SK-N-SH (cell line): ENCODE data around the gene SNX10. TPM values are rescaled to one million over a fixed set of nuclear protein-coding genes. Genes with fewer than 3 reads are reported as not detected.

Source experiments
- CTCF ChIA-PET: fragments of 300-600, 350-600 bp; formaldehyde crosslinking; extraction: SDS; loops from one replicate; lab custom pipeline; 2021; lab: Yijun Ruan, JAX
- POLR2A ChIA-PET: fragments of 350-600 bp; sonication (Branson Sonifier 250); formaldehyde crosslinking; extraction: SDS; loops from one replicate; lab custom pipeline; 2020; ENCODE audit warnings: antibody characterized with exemption, inconsistent platforms; lab: Yijun Ruan, JAX
- DNase-seq: peaks from one replicate; pipeline ENCODE4 v3.0.0; 2012
- H2AFZ ChIP-seq: fragments of 200-600 bp; sonication (generic); 2 replicates; pipeline ENCODE4 v1.8.1; 2016; ENCODE audit warnings: antibody characterized with exemption, mild to moderate bottlenecking, low read depth
- H3F3A ChIP-seq: fragments of 200-600 bp; sonication (generic); replicated peaks from 2 replicates; pipeline ENCODE3; 2016; ENCODE audit warnings: antibody characterized with exemption, mild to moderate bottlenecking; ENCODE audit not compliant: insufficient read depth
- H3K27ac ChIP-seq, 2 experiments: fragments of 200-500 bp in 1 of 2; fragments of 200-600 bp in 1 of 2; sonication (Bioruptor generic) in 1 of 2; sonication (generic), shearing (Covaris generic) in 1 of 2; 2 replicates each; pipeline versions ENCODE4 v1.5.1 to v1.6.1; 2014 to 2016; ENCODE audit warnings: low read depth in 2 of 2, inconsistent platforms in 1 of 2, low read length in 1 of 2, mild to moderate bottlenecking in 1 of 2, mixed read lengths in 1 of 2
- H3K27me3 ChIP-seq: fragments of 200-600 bp; sonication (generic), shearing (Covaris generic); 2 replicates; pipeline ENCODE4 v1.6.1; 2016; ENCODE audit warnings: mixed run types; ENCODE audit not compliant: insufficient read depth
- H3K36me3 ChIP-seq, 2 experiments: fragments of 200-500 bp in 1 of 2; fragments of 200-600 bp in 1 of 2; sonication (Bioruptor generic) in 1 of 2; sonication (generic) in 1 of 2; replicated peaks in 1 of 2; 2 replicates each; pipeline versions ENCODE3 to v1.5.1; 2014 to 2016; ENCODE audit warnings: low read length in 1 of 2, mild to moderate bottlenecking in 1 of 2; ENCODE audit not compliant: insufficient read depth in 2 of 2, control insufficient read depth in 1 of 2
- H3K4me1 ChIP-seq, 2 experiments: fragments of 200-500 bp in 1 of 2; fragments of 200-600 bp in 1 of 2; sonication (Bioruptor generic) in 1 of 2; sonication (generic), shearing (Covaris generic) in 1 of 2; 2 replicates each; pipeline versions ENCODE4 v1.5.1 to v1.6.1; 2014 to 2016; ENCODE audit warnings: low read depth in 1 of 2, low read length in 1 of 2, mixed run types in 1 of 2; ENCODE audit not compliant: insufficient read depth in 2 of 2, control insufficient read depth in 1 of 2
- H3K4me2 ChIP-seq: fragments of 200-600 bp; sonication (generic), shearing (Covaris generic); 2 replicates; pipeline ENCODE4 v1.6.1; 2017; ENCODE audit warnings: mixed run types
- H3K4me3 ChIP-seq, 2 experiments: fragments of 200-500 bp in 1 of 2; fragments of 200-600 bp in 1 of 2; sonication (Bioruptor generic) in 1 of 2; sonication (generic), shearing (Covaris generic) in 1 of 2; 2 replicates each; pipeline versions ENCODE4 v1.5.1 to v1.8.1; 2014 to 2016; ENCODE audit warnings: low read depth in 2 of 2, inconsistent platforms in 1 of 2, low read length in 1 of 2, mild to moderate bottlenecking in 1 of 2, mixed read lengths in 1 of 2, moderate library complexity in 1 of 2
- H3K79me2 ChIP-seq: fragments of 200-600 bp; sonication (generic); 2 replicates; pipeline ENCODE4 v1.8.1; 2017; ENCODE audit warnings: mild to moderate bottlenecking; ENCODE audit not compliant: insufficient read depth
- H3K9ac ChIP-seq: fragments of 200-600 bp; sonication (generic); 2 replicates; pipeline ENCODE4 v1.6.1; 2017; ENCODE audit warnings: mixed run types
- H3K9me2 ChIP-seq: fragments of 200-600 bp; sonication (generic); 2 replicates; pipeline ENCODE4 v1.6.1; 2017; ENCODE audit warnings: mixed run types
- H3K9me3 ChIP-seq: fragments of 200-600 bp; sonication (generic); 2 replicates; pipeline ENCODE4 v1.6.1; 2017; ENCODE audit warnings: mixed run types, mild to moderate bottlenecking, moderate library complexity
- H4K20me1 ChIP-seq: fragments of 200-600 bp; sonication (generic); 2 replicates; pipeline ENCODE4 v1.6.1; 2017; ENCODE audit warnings: mild to moderate bottlenecking, mixed run types; ENCODE audit not compliant: insufficient read depth
- CHD2 ChIP-seq: fragments of 150-350 bp; IDR thresholded peaks from 2 replicates; pipeline ENCODE4 v1.6.1; 2018; ENCODE audit warnings: low read length; ENCODE audit not compliant: partially characterized antibody
- EZH2phosphoT487 ChIP-seq: fragments of 200-600 bp; sonication (generic); IDR thresholded peaks from 2 replicates; pipeline ENCODE4 v1.6.1; 2017; ENCODE audit warnings: low read depth, mixed run types, mild to moderate bottlenecking, antibody characterized with exemption, moderate library complexity, borderline replicate concordance
- IRF3 ChIP-seq: fragments of 150-350 bp; IDR thresholded peaks from 2 replicates; pipeline ENCODE4 v1.6.1; 2016; ENCODE audit warnings: mild to moderate bottlenecking, low read depth, low read length
- JUND ChIP-seq: IDR thresholded peaks from 2 replicates; pipeline ENCODE4 v1.4.0; 2012
- PBX3 ChIP-seq: IDR thresholded peaks from 2 replicates; pipeline ENCODE4; 2012
- RCOR1 ChIP-seq: fragments of 150-350 bp; IDR thresholded peaks from 2 replicates; pipeline ENCODE4 v1.6.1; 2017; ENCODE audit warnings: antibody characterized with exemption, low read length
- RFX5 ChIP-seq: IDR thresholded peaks from 2 replicates; pipeline ENCODE4 v1.6.1; 2012; ENCODE audit warnings: mild to moderate bottlenecking, improper control_type of control experiment, low read length
- RXRA ChIP-seq: IDR thresholded peaks from 2 replicates; pipeline ENCODE4 v1.4.0; 2012; ENCODE audit warnings: low read depth, mild to moderate bottlenecking, borderline replicate concordance
- TAF1 ChIP-seq: IDR thresholded peaks from 2 replicates; pipeline ENCODE4 v1.6.1; 2012; ENCODE audit warnings: low read depth, mild to moderate bottlenecking, low read length, moderate library complexity, borderline replicate concordance
- TEAD4 ChIP-seq: IDR thresholded peaks from 2 replicates; pipeline ENCODE4 v1.4.0; 2012; ENCODE audit warnings: mild to moderate bottlenecking, borderline replicate concordance; ENCODE audit not compliant: insufficient read depth
- USF2 ChIP-seq: fragments of 150-350 bp; IDR thresholded peaks from 2 replicates; pipeline ENCODE4 v1.6.1; 2017; ENCODE audit warnings: antibody characterized with exemption, low read length, low read depth, borderline replicate concordance
- WGBS: methylation state at CpG from one replicate; pipeline ENCODE4 v1.1.6; 2017; ENCODE audit warnings: low lambda C conversion rate; 5-methylcytosine and 5-hydroxymethylcytosine counted together
- polyA plus RNA-seq, 3 experiments: library from polyadenylated mRNA; depleted of rRNA; stranded (reverse); fragments of >200 nt; gene quantifications; 2 replicates each; pipeline ENCODE4 v1.2.3, GENCODE V29; 2012

SNX10 gene
- polyA plus RNA-seq, 1 of the 3 experiments (the other 2 are of a cell fraction): 0.02 TPM

DNA sequence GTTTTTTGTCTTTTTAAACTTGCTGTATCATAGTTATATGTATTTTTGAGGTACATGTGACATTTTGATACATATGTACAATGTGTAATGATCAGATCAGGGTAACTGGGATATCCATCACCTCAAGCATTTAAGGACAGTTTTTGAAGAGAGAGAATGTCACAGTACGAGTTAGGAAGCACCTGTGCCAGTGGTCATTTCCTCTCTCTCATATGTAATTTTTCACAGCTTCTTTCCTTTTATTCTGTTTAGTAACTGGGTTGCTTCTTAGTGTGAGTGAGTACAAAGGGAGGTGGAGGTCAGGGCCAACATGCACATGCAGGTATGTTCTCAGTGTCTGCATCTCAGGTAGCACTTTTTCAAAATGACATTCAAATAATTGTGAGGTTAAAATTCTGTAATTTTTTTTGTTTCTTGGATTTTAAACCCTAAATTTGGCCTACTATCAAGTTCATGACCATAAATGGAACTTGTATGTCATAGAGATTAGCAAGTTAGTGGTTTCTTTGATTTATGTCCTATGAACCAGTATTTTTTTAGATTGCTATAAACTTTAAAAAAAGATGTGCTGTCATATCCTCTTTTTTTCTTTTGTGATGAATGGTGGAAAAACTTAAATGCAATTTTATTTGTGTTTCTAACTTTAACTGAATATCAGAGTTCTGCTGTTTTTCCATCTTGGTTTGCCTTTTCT, 42.7 kb downstream of the SNX10 start (continued):
- TF ChIP-seq IRF3 (no peak), JUND (no peak), TAF1 (no peak)

GRCh38 chr7:26337232-26337865, 45.7 kb downstream of the SNX10 start:
- ChIA-PET CTCF (interaction anchor here (1.2 kb wide), 1 partner anchor 32 kb away, joined by 3 read pairs; no protein-coding TSS in a partner anchor), POLR2A (no interaction called here)
- DNase-seq: no peak
- H3F3A ChIP-seq: no peaks in the 10 kb centered on the region
- 45% methylated on average over 2 of the region's 2 CpGs for WGBS
- H3K79me2 ChIP-seq: no peaks in the 10 kb centered on the region
- no peaks in the 10 kb centered on the region for H3K27me3 ChIP-seq
- no peak overlapping the region for H3K4me3 ChIP-seq
- no peak overlapping the region for H3K27ac ChIP-seq
- H4K20me1 ChIP-seq: no peaks in the 10 kb centered on the region
- no peaks in the 10 kb centered on the region; the same call in 1 of the 2 replicates for H3K9me2 ChIP-seq
- H3K9ac ChIP-seq: no peak overlapping the region
- no peaks in the 10 kb centered on the region; the same call in 1 of the 2 replicates for H3K9me3 ChIP-seq
- H3K4me2 ChIP-seq: no peak overlapping the region
- H2AFZ ChIP-seq: no peak overlapping the region
- H3K4me1 ChIP-seq: no peaks in the 10 kb centered on the region
- no peaks in the 10 kb centered on the region for H3K36me3 ChIP-seq
- TF ChIP-seq RXRA: no peak

GRCh38 chr7:26340476-26341018, 48.9 kb downstream of the SNX10 start:
- H3K4me1 ChIP-seq: no peaks in the 10 kb centered on the region
- H3K4me2 ChIP-seq: no peak overlapping the region
- ChIA-PET POLR2A (no interaction called here), CTCF (interaction anchor here (1.0 to 2.0 kb wide), 4 partner anchors 24 to 447 kb away, joined by 3 to 6 read pairs (median 5); no protein-coding TSS in a partner anchor)
- H3K4me3 ChIP-seq: no peak overlapping the region
- H3K9ac ChIP-seq: no peak overlapping the region
- H3K9me2 ChIP-seq: no peaks in the 10 kb centered on the region; the same call in 1 of the 2 replicates
- H3K36me3 ChIP-seq: no peaks in the 10 kb centered on the region
- H4K20me1 ChIP-seq: no peaks in the 10 kb centered on the region
- no peak for DNase-seq
- no peaks in the 10 kb centered on the region for H3F3A ChIP-seq
- H3K27ac ChIP-seq: no peak overlapping the region
- TF ChIP-seq USF2: no peak
- no peak for TF ChIP-seq RFX5
- no peak for TF ChIP-seq RXRA
- no peak for TF ChIP-seq EZH2phosphoT487
- TF ChIP-seq TEAD4: no peak
- no peak for TF ChIP-seq PBX3
- no peak for TF ChIP-seq RCOR1
- no peak for TF ChIP-seq CHD2
- TF ChIP-seq JUND: no peak
- 51% methylated on average over 6 of the region's 6 CpGs for WGBS
- H3K9me3 ChIP-seq: no peaks in the 10 kb centered on the region; the same call in 1 of the 2 replicates
- H3K27me3 ChIP-seq: no peaks in the 10 kb centered on the region
- no peaks in the 10 kb centered on the region for H3K79me2 ChIP-seq
- H2AFZ ChIP-seq: no peak overlapping the region
